ENCODE data around the gene KCTD16. TPM values are rescaled to one million over a fixed set of nuclear protein-coding genes. Genes with fewer than 3 reads are reported as not detected.

KCTD16 gene
- total RNA-seq, 1 donor from 2014 or later, result 17.5 TPM

GRCh38 chr5:144205141-144205551 lies 34.5 kb downstream of the KCTD16 start:
- DNase-seq (ENCODE audit: low spot score in 2 of 2) (peak in 1 of 2 donors; percentile 20), FAIRE-seq (no peak)

- no peak for FAIRE-seq
- DNase-seq (ENCODE audit: low spot score in 2 of 2), result no peak
Measured at GRCh38 chr5:144206141-144206540, 35.5 kb downstream of the KCTD16 start.

GRCh38 chr5:144207875-144208444 lies 37.3 kb downstream of the KCTD16 start:
- no peak for DNase-seq (ENCODE audit: low spot score in 2 of 2)
- FAIRE-seq, result no peak

GRCh38 chr5:144209361-144209760 lies 38.7 kb downstream of the KCTD16 start:
- FAIRE-seq (no peak), DNase-seq (ENCODE audit: low spot score in 2 of 2) (no peak)

GRCh38 chr5:144210655-144211054 lies 40.0 kb downstream of the KCTD16 start:
- FAIRE-seq (no peak), DNase-seq (ENCODE audit: low spot score in 2 of 2) (no peak)

GRCh38 chr5:144219869-144220268 lies 49.2 kb downstream of the KCTD16 start:
- FAIRE-seq (no peak), DNase-seq (ENCODE audit: low spot score in 2 of 2) (no peak)

- DNase-seq (ENCODE audit: low spot score in 2 of 2) (no peak), FAIRE-seq (no peak)
Measured at GRCh38 chr5:144227363-144227999, 56.8 kb downstream of the KCTD16 start.

GRCh38 chr5:144230806-144231205 lies 60.1 kb downstream of the KCTD16 start:
- DNase-seq (ENCODE audit: low spot score in 2 of 2) (no peak), FAIRE-seq (no peak)

- FAIRE-seq, result no peak
- DNase-seq (ENCODE audit: low spot score in 2 of 2), result no peak
Measured at GRCh38 chr5:144232285-144232684, 61.6 kb downstream of the KCTD16 start.

GRCh38 chr5:144236499-144236898 lies 65.8 kb downstream of the KCTD16 start:
- DNase-seq (ENCODE audit: low spot score in 2 of 2) (no peak), FAIRE-seq (no peak)

GRCh38 chr5:144237851-144238250 lies 67.2 kb downstream of the KCTD16 start:
- FAIRE-seq (no peak), DNase-seq (ENCODE audit: low spot score in 2 of 2) (no peak)

GRCh38 chr5:144247131-144247530 lies 76.5 kb downstream of the KCTD16 start:
- FAIRE-seq (no peak), DNase-seq (ENCODE audit: low spot score in 2 of 2) (no peak)

GRCh38 chr5:144248015-144248414 lies 77.3 kb downstream of the KCTD16 start:
- no peak for FAIRE-seq
- DNase-seq (ENCODE audit: low spot score in 2 of 2), result no peak

- no peak for FAIRE-seq
- no peak for DNase-seq (ENCODE audit: low spot score in 2 of 2)
Measured at GRCh38 chr5:144249755-144250464, 79.2 kb downstream of the KCTD16 start.

GRCh38 chr5:144254552-144254951 lies 83.9 kb downstream of the KCTD16 start:
- DNase-seq (ENCODE audit: low spot score in 2 of 2), result no peak
- FAIRE-seq, result no peak

- DNase-seq (ENCODE audit: low spot score in 2 of 2), result no peak
- no peak for FAIRE-seq
Measured at GRCh38 chr5:144260121-144260520, 89.4 kb downstream of the KCTD16 start.

GRCh38 chr5:144265643-144266247 lies 95.1 kb downstream of the KCTD16 start:
- DNase-seq (ENCODE audit: low spot score in 2 of 2), result no peak
- no peak for FAIRE-seq

GRCh38 chr5:144267961-144268513 lies 97.4 kb downstream of the KCTD16 start:
- no peak for DNase-seq (ENCODE audit: low spot score in 2 of 2)
- no peak for FAIRE-seq

GRCh38 chr5:144273232-144274027 lies 102.8 kb downstream of the KCTD16 start:
- DNase-seq (ENCODE audit: low spot score in 2 of 2) (no peak), FAIRE-seq (peak; percentile 89)

- DNase-seq (ENCODE audit: low spot score in 2 of 2), result no peak
Measured at GRCh38 chr5:144275329-144275728, 104.7 kb downstream of the KCTD16 start.

More at GRCh38 chr5:144275329-144275728, 104.7 kb downstream of the KCTD16 start:
- no peak for FAIRE-seq

Measured in frontal cortex (tissue), 4 donors.